HG03159 (cell line): ENCODE measurements around the gene TRMO.

Experiments used
- ATAC-seq: cut with Tn5 transposase; IDR thresholded peaks from one replicate; pipeline ENCODE4 v1.9.1; 2021; ENCODE audit warnings: mild to moderate bottlenecking, moderate library complexity; ENCODE audit not compliant: unreplicated experiment

The TRMO gene

DNA sequence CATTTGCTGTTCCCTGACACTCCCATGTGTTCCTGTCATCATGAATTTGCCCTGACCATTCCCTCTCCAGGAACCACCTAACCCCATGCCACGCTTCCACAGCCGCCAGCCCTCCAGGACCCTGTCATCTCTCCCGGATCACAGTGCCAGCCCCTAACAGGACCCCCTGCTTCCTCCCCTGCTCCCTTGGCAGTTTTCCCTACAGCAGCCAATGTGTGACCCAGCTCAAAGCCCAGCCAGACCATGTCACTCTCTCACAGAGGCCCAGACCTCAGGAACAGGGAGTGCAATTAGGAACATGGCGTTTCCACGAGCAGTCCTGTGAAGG, 61.2 kb downstream of the TRMO start:
- ATAC-seq: no peak

DNA sequence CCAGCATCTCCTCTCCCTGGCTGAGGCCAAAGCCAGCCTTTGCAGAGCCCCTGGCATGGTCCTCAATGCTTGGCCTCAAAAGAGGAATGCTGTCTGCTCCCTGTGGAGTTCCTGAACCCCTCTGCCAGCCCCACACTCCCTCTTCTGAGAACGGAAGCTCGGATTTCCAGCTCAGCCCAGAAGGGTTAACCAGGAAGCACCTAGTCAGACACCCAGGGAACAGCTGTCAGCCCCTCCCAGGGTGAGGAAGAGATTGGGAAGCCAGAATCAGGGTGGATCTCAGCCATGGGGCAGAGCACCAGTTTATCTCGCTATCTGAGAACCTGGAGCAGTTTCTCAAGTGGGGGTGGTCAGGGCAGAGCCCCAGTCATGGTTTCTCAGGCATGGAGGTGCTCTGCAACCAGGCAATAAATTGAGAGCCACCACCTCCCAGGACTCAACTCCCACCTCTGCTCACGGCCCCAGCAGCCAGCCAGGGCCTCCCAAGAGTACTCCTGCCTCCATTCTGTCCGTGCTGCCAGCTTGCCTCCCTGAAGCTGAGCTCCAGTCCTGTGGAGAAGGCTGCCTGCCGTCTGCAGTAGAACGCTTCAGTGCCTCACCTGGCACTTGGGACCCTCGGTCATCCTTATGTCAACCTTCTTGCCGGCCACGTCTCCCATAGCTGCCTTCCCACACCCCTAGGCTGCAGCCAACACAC, 61.7 kb downstream of the TRMO start:
- no peak for ATAC-seq

DNA sequence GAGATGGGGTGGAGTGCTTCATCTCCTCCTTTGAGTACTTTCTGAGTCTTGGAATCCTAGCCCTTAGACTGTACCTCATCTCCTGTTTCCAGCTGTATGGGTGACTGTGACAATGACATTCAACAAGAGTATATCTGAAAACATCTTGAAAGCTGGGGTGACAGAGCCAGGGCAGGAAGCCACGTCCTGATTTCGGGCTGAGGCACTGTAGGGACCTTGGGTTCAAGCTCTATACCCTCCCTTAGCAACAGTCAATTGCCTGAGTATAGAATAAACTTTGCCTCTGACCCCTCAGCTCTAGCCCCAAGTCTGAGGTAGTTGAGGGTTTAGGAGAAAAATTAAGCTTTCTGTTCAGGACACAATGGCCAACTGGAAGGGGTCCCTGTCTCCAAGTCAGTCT, 63.0 kb downstream of the TRMO start:
- ATAC-seq: no peak

DNA sequence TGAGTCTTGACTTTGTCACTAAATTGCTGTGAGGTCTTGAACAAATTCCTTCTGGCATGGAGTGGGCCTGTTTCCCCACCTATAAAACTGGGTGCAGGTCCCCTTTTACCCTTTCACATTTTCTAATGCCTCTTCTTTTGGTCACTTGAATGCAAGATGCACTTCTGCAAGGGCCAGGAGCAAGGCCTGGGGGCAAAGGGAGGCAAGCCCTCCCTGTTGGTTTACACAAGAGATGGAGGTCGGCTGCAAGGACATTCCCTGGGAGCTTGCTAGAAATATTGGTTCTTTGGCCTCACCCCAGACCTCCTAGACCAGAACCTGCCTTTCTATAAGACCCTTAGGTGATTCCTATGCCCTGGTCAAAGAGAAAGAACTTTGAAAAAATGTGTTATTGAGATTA, 63.5 kb downstream of the TRMO start:
- no peak for ATAC-seq

DNA sequence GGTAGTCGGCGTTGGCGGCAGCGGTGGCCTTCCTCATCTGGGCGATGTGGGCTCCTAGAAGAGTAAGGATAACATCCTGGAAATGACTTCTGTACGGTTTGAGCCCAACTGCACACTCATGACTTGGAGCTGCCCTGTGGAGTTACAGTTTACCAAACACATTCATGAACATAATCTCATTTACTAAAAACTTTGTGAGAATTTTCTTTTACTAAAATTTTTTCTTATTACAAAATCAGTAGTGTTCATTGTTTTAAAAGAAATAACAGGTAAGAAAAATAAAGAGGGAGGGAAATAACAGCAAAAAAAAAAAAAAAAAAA, 63.9 kb downstream of the TRMO start:
- no peak for ATAC-seq

DNA sequence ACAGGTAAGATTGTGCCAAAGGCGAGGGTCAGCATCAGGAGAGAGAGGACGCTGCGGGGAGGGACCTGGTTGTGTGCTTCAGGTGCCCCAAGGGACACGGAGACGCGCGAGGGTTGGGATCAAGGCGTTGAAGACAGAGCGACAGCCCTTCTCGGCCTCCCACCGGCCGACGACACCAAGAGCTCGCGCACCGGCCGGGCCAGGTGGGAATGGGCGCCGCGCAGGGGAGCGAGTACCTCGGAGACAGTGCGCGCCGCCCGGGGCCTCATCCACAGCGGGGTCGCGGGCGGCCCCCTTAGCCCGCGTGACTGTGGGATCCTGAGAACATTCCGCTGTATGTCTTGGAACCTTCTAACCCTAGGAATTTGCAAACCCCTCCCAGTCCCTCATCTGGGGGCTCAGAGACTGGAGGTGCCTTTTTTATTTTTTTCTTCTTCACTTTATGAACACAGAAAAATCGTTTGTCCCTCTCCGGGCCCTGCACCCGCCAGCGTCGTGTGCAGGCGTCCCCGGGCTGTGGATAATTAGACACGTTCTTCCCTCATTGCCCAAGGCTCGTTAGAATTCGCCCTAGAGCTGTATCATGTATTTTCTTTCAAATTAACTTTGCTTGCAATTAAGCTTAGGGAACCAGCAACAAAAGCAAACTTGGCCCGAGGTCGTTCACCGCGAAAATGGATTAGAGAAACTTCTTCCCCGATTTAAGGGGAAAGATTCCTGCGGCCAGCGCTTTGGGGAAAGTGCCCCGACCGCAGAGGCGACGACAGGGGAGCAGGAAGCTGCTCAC, 64.5 kb downstream of the TRMO start:
- no peak for ATAC-seq

DNA sequence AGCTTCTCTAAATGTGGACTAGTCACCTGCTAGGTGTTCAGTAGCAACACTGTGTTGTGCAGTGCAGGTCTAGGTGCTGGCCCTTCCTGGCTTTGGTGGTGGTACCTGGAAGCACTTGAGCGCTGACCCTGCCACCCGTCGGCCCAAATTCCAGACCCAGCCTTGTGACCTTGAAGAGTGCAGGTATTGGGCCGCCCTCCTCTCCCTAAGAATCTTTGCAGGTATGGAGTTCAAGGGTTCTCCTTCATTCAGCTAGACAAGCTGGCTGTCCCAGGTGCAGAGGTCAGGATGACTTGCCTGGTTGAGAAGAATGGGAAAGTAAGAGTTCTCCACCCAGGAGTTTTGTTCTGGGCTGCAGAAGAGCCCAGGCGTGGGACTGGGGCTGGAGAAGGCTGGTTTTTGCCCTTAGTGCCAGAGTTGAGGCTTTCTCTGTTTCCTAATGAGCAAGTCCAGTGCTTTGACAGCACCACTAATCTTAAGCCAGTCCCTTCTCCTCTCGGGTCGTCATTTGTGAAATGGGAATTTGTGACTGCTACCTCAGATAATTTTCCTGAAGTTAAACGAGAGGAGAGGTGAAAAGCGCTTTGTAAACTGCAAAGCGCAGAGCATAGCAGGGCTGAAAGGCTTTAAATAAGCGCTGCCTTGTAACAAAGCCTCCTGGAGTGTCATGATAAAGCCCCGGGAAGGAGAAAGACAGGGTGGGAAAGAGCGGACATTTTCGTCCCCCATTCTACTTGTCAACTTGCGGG, 65.3 kb downstream of the TRMO start:
- ATAC-seq: no peak

DNA sequence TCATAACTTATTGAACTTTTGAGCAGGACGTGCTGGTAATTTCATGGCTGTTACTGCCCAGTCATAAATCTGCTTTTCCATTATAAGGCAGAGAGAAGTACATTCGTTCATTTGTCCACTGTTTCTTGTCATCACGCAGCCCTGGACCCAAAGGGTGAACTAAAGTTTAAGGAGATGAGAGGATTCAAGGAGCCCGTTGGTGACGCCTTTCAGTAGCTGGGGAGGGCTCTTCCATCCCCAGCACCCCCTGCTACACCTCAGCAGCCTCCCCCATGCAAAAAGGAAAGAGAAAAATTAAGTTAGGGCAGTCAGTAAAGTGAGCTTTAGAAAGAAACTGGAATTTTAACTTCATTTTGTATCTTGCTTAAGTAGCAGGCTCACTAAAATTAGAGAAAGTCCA, 66.4 kb downstream of the TRMO start:
- ATAC-seq: no peak

DNA sequence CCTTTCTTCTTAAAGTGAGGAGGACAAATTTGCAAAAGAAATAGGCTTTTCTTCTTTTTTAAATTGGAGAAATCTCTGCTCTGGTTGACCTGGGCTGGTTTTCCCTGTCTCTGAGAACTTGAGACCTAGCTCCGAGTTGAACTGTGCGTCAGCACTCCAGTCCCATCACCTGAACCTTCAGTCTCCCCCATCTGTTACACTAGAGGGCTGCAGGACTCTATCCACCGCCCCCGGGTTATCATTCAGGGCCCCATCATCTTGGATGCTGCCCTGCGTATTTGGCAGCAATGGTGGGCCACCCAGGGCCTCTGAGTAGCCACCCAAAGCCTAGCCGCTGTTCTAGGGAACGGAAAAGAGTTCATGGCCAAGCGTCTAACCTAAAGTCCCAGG, 66.8 kb downstream of the TRMO start:
- no peak for ATAC-seq

DNA sequence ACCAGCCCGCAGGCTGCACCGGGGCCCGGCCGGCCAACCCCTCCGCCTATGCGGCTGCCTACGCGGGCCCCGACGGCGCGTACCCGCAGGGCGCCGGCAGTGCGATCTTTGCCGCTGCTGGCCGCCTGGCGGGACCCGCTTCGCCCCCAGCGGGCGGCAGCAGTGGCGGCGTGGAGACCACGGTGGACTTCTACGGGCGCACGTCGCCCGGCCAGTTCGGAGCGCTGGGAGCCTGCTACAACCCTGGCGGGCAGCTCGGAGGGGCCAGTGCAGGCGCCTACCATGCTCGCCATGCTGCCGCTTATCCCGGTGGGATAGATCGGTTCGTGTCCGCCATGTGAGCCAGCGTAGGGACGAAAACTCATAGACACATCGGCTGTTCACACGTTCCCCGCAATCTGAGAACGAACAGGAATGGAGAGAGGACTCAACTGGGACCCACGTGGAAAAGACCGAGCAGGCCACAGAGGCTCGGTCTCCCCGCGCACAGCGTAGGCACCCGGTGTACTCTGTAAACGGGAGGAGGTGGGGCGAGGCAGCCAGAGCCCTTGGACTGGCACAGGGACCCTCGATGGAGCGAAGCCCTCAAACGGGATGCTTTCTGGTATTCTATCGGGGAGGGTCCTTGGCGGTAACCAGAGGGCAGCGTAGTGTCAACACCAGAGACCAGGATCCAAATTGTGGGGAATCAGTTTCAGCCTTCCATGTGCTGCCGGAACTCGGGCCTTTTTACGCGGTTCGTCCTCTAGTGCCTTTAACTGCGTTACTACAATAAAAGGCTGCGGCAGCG, 67.4 kb downstream of the TRMO start:
- ATAC-seq: no peak
